ENCODE data around the gene RASA2.

- TF ChIP-seq, protein P1, sequence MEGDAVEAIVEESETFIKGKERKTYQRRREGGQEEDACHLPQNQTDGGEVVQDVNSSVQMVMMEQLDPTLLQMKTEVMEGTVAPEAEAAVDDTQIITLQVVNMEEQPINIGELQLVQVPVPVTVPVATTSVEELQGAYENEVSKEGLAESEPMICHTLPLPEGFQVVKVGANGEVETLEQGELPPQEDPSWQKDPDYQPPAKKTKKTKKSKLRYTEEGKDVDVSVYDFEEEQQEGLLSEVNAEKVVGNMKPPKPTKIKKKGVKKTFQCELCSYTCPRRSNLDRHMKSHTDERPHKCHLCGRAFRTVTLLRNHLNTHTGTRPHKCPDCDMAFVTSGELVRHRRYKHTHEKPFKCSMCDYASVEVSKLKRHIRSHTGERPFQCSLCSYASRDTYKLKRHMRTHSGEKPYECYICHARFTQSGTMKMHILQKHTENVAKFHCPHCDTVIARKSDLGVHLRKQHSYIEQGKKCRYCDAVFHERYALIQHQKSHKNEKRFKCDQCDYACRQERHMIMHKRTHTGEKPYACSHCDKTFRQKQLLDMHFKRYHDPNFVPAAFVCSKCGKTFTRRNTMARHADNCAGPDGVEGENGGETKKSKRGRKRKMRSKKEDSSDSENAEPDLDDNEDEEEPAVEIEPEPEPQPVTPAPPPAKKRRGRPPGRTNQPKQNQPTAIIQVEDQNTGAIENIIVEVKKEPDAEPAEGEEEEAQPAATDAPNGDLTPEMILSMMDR (IDR thresholded peaks at IDR 0.05; ENCODE audit: low read depth, low read length, missing input control), result no peak
- TF ChIP-seq EGR1 (IDR thresholded peaks at IDR 0.05; ENCODE audit: low read depth in 2 of 2) (no peak), MAX (IDR thresholded peaks at IDR 0.05) (no peak), YY1 (IDR thresholded peaks at IDR 0.05) (no peak), REST (IDR thresholded peaks at IDR 0.05) (no peak), TAF1 (conservative IDR thresholded peaks at IDR 0.05) (no peak), RXRA (IDR thresholded peaks at IDR 0.05) (no peak)
These were observed 124.1 kb downstream of the RASA2 start for GRCh38 chr3:141610939-141611338.
